Duodenal mucosa (tissue), 2 donors: ENCODE results near the gene CPEB1.

Experiments
- H3K27ac ChIP-seq: one replicate; pipeline ENCODE4 v1.7.0; 2013; ENCODE audit warnings: low read depth, low read length
- H3K27me3 ChIP-seq, 2 donors: one replicate each; pipeline ENCODE4 v1.7.0; 2013; ENCODE audit warnings: low read length in 2 of 2, control low read depth in 1 of 2; ENCODE audit not compliant: insufficient read depth in 2 of 2, control insufficient read depth in 1 of 2
- H3K36me3 ChIP-seq, 2 donors: one replicate each; pipeline ENCODE4 v1.7.0; 2013; ENCODE audit warnings: low read length in 2 of 2, control low read depth in 1 of 2; ENCODE audit not compliant: insufficient read depth in 2 of 2, control insufficient read depth in 1 of 2
- H3K4me1 ChIP-seq, 2 donors: one replicate each; pipeline ENCODE4 v1.7.0; 2013; ENCODE audit warnings: low read length in 2 of 2, control low read depth in 1 of 2; ENCODE audit not compliant: insufficient read depth in 2 of 2, control insufficient read depth in 1 of 2
- H3K4me3 ChIP-seq, 2 donors: one replicate each; pipeline ENCODE4 v1.7.0; 2013; ENCODE audit warnings: low read length in 2 of 2, low read depth in 1 of 2
- H3K9ac ChIP-seq, 2 donors: one replicate each; pipeline ENCODE4 v1.7.0; 2013; ENCODE audit warnings: low read length in 2 of 2, low read depth in 1 of 2
- H3K9me3 ChIP-seq, 2 donors: one replicate each; pipeline ENCODE4 v1.7.0; 2013; ENCODE audit warnings: low read length in 2 of 2, control low read depth in 1 of 2; ENCODE audit not compliant: control insufficient read depth in 1 of 2

The CPEB1 gene

DNA sequence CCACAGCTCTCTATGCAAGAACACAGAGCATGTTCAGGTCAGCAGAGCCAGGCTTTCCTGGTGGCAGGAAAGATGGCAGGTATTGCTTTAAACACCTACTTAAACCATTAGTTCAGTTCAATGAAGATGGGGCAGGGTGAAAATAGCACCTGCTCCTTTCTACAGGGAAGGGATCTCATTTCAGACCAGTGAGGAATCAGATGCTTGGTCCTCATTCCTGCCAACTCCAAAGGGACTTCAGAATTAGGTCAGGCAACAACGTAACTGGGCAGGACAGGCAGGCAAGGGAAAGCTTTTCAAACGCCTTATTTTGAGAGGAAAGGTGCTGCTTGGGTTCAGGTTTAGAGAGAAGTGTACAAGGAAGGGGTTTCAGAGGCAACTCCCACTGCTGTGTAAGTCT, 94.3 kb downstream of the CPEB1 start:
- no peaks in the 10 kb centered on the region for H3K27me3 ChIP-seq
- no peak overlapping the region for H3K4me3 ChIP-seq
- no peak overlapping the region for H3K27ac ChIP-seq
- no peaks in the 10 kb centered on the region for H3K4me1 ChIP-seq
- no peak overlapping the region for H3K9ac ChIP-seq
- no peaks in the 10 kb centered on the region for H3K36me3 ChIP-seq
- no peaks in the 10 kb centered on the region for H3K9me3 ChIP-seq

DNA sequence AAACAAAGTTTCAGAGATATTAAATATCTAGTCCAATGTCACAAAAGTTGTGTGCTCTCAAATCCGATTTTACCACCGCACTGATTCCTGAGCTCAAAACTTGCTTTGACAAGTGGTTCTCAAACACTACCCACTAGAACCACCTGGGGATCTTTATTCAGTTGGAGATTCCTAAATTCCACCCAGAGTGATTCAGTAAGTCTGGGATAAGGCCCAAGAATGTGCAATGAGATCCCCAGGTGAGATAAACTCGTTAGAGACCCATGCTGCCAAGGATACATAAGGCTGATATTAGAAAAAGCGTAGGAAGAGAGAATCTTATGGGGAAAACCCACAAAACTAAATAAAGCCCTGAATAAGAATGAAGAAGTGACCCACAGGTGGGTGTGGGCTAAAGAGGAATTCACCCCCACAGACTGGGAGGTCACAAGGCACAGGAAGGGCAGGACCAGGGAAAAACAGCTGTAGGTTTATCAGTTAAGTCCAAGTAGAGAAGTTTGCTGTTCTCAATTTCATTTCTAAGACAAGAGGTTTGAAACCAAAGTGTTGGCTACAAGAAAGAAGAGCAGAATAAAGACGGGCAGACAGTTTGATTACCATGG, 95.4 kb downstream of the CPEB1 start:
- Histone ChIP-seq H3K27ac (no peak overlapping the region), H3K27me3 (no peaks in the 10 kb centered on the region), H3K4me1 (no peaks in the 10 kb centered on the region), H3K36me3 (no peaks in the 10 kb centered on the region), H3K9me3 (no peaks in the 10 kb centered on the region), H3K4me3 (no peak overlapping the region), H3K9ac (no peak overlapping the region)

DNA sequence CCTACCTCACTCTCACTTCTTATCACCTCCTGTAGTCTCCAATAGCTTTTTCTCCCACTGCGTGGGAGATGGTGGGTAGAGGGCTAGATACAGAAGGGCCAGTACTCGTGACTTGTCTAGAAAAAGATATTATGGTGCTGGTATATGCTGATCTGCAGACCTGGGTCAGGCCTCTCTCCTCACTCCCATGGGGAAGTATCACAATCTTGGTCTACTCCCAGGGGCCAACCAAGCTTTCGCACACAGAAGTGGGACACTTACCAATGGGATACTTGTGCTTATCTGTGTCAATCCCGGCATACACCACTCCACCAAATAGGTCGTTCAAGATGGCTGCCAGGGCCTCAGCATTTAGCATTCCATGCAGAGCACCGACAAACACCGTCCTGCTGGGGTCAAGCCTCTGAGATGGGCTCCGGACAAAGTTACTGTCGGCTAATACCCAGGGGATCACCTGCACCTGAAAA, 97.9 kb downstream of the CPEB1 start:
- Histone ChIP-seq H3K4me3 (no peak overlapping the region), H3K27ac (no peak overlapping the region), H3K4me1 (no peaks in the 10 kb centered on the region), H3K9ac (no peak overlapping the region), H3K36me3 (no peaks in the 10 kb centered on the region), H3K9me3 (no peaks in the 10 kb centered on the region), H3K27me3 (peaks cover 2 to 4% of the 10 kb centered on the region in 2 donors)

DNA sequence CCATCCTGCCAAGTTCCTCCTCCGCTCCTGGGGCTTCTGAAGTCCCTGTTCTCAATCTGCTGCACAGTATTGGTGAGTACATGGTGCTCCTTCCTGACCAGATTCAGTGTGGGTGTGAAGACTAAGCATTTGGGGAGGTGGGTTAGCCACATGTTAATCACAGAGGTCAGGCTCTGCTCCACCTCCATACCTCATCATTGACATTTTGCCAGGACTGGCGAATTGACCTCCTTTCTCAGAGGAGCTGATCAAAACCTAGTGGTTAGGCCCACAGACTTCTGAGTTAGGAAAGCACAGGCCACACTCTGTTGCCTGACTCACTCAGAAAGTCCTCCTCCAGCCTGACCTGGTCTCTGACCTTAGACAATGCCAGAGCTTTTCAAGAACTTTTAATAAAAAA, 98.5 kb downstream of the CPEB1 start:
- no peaks in the 10 kb centered on the region for H3K36me3 ChIP-seq
- no peak overlapping the region for H3K4me3 ChIP-seq
- peaks cover 2 to 4% of the 10 kb centered on the region in 2 donors for H3K27me3 ChIP-seq
- no peak overlapping the region for H3K9ac ChIP-seq
- H3K27ac ChIP-seq = no peak overlapping the region
- no peaks in the 10 kb centered on the region for H3K4me1 ChIP-seq
- H3K9me3 ChIP-seq = no peaks in the 10 kb centered on the region

DNA sequence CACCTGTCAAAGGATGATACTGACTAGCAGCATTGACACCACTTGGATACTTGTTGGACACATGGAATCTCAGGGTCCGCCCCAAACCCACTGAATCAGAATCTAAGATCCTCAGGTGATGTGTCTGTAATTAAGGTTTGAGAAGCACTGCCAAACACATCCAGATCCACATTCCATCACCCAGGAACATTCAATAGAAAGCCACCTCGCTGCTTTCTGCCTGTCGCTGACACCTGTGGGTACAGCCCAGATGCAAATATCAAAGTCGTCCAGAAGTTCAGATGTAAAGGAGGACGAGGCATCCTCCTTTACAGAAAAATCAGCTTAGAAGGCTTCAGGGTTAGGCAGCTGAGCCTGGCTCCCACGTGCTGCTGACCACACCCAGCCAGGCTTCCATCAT, 101.7 kb downstream of the CPEB1 start:
- Histone ChIP-seq H3K4me3 (no peak overlapping the region), H3K9me3 (no peaks in the 10 kb centered on the region), H3K4me1 (peaks cover 5 to 7% of the 10 kb centered on the region in 2 donors), H3K27me3 (peaks cover 2 to 4% of the 10 kb centered on the region in 2 donors), H3K36me3 (no peaks in the 10 kb centered on the region), H3K9ac (no peak overlapping the region), H3K27ac (no peak overlapping the region)

DNA sequence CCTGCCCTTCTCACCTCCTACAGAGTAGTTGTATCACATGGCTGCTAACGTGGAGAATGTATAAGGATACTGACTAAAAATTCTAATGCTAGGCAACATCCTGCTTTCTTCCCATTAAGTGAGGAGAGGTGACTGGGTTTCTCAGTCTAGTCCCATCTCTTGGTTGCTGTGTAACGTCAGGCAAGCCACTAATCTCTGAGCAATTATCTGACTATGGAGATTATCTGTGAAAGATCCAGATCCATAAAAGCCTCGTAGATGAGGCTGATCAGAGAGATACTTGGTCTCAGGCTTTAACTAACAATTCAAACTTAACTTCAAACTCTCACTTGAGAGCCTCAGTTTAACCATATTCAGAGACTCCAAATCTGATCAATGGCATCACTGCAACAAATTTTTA, 102.2 kb downstream of the CPEB1 start:
- H3K4me1 ChIP-seq = peaks cover 5 to 7% of the 10 kb centered on the region in 2 donors
- no peak overlapping the region for H3K9ac ChIP-seq
- no peaks in the 10 kb centered on the region for H3K36me3 ChIP-seq
- H3K4me3 ChIP-seq = no peak overlapping the region
- H3K9me3 ChIP-seq = no peaks in the 10 kb centered on the region
- H3K27me3 ChIP-seq = peaks cover 2 to 4% of the 10 kb centered on the region in 2 donors
- H3K27ac ChIP-seq = no peak overlapping the region

DNA sequence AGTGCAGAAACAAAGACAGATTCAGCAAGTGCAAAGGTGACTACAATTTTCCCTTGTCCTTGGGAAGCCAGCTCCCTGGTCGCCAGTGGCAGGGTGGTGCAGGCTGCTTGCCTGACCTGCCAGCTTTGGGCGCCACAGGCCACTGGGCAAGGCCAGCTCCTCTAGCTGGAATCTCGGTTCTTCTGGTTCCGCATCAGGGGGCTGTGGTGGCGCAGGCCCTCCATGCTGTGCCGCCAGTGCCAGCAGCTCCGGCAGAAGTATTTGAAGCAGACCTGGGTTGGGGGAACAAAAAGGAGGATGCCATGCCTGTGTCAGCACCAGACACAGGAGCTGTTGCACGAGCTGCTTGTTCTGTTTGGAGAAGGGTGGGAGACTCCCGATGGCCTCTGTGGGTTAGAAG, 102.7 kb downstream of the CPEB1 start:
- H3K4me3 ChIP-seq = no peak overlapping the region
- peaks cover 5 to 7% of the 10 kb centered on the region in 2 donors for H3K4me1 ChIP-seq
- H3K36me3 ChIP-seq = no peaks in the 10 kb centered on the region
- no peak overlapping the region for H3K27ac ChIP-seq
- peaks cover 2 to 4% of the 10 kb centered on the region in 2 donors for H3K27me3 ChIP-seq
- H3K9ac ChIP-seq = no peak overlapping the region
- no peaks in the 10 kb centered on the region for H3K9me3 ChIP-seq

DNA sequence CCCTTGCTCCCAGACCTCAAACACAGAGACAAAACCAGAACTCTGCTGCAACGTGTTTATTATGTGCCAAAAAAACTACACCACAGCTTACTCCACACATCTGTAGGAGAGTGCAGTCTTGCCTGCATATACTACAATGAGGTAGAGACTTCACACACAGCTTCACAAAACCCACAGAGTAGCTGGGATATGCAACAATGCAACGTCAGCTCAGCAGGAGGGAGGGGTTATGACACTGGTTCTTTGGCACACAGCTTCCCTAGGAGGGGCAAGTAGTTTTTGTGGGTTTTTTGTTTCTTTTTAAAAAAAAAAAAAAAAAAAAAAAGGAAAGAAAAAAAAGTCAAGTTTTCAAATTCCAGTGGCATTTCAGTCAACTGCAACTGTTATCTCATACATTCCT, 104.0 kb downstream of the CPEB1 start:
- peaks cover 4 to 5% of the 10 kb centered on the region in 2 donors for H3K36me3 ChIP-seq
- no peaks in the 10 kb centered on the region for H3K9me3 ChIP-seq
- H3K27ac ChIP-seq = no peak overlapping the region
- H3K4me1 ChIP-seq = peaks cover 12 to 17% of the 10 kb centered on the region in 2 donors
- peaks cover 2 to 4% of the 10 kb centered on the region in 2 donors for H3K27me3 ChIP-seq
- H3K4me3 ChIP-seq = no peak overlapping the region
- no peak overlapping the region for H3K9ac ChIP-seq

DNA sequence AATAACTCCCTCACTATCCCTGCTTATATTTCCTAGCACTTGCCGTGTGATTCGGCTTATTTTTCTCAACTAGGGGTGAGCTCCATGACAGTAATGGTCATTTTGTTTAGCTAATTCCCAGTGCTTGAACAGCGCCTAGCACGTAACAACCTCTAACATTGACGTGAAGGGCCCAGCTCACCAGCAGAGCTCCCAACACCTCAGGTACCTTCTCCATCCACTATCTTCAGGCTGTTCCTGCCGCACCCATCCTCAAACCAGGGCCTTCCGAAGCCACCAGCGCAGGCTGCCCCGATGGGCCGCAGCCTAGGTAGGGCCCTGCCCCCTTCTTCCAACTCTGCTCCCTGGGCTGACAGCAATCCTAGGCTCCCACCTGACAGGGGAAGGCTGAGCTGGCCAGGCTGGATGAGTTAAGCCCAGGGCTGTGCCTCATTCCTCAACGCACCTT, 106.2 kb downstream of the CPEB1 start:
- H3K36me3 ChIP-seq = peaks cover 26 to 27% of the 10 kb centered on the region in 2 donors
- peaks cover 2 to 4% of the 10 kb centered on the region in 2 donors for H3K27me3 ChIP-seq
- H3K4me3 ChIP-seq = peak overlapping the region; percentile 93 to 99
- peak overlapping the region; percentile 70 for H3K27ac ChIP-seq
- peak overlapping the region; percentile 86 to 95 for H3K9ac ChIP-seq
- H3K4me1 ChIP-seq = peaks cover 19 to 23% of the 10 kb centered on the region in 2 donors
- no peaks in the 10 kb centered on the region for H3K9me3 ChIP-seq

DNA sequence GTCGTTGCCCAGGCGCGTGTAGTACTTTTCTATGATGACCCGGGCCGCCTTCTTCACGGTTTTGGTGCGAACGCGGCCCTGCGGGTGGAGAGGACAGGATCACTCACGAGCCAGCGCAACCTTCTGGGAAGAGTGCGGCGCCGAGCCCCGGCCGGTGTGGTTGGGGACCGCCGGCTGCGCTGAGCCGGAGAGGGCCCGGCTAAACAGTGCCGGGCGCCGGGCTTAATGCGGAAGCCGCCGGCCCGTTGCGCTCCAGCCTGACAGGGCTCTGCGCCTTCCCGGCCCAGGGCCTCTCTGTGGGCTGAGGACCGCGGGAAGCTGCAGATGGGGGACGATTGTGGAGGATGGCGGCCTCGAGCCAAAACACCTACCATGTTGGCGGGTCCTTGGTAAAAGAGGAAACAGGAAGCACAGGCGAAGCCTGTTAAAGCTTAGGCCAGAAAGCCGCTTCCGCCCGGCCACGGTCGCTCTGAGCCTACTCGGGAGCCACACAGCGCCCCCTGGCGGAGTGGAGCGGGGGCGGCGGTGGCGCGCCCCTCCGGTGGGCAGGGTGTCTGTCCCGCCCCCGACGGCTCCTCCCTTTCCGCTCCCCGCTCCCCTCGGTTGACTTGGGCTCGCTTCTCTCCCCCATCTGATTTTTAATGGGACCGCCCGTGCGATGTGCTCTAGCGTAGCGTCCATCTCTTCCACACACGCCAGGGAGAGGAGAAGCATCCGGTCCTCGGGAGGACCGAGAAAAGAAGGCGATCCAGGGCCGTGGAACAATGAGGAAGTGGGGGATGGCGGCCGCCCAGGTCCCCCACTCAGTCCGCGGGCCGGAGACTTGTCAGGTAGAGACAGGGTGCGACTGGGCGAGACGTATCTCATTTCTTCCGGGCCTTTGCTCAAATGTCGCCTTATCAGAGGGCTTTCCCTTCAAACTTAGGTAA, 106.8 kb downstream of the CPEB1 start, which contains the start of gene RPS17:
TSS of gene RPS17 (minus strand) at position 403 of the 929 bp plus-strand sequence. CDS start at position 374, 29 bp downstream.
- H3K27me3 ChIP-seq = peaks cover 2 to 4% of the 10 kb centered on the region in 2 donors
- H3K4me3 ChIP-seq = peak within 1 kb of the TSS; percentile 93 to 99
- H3K4me1 ChIP-seq = peaks cover 19 to 23% of the 10 kb centered on the region in 2 donors
- H3K9ac ChIP-seq = peak within 1 kb of the TSS; percentile 95
- peaks cover 30 to 32% of the 10 kb centered on the region in 2 donors for H3K36me3 ChIP-seq
- no peaks in the 10 kb centered on the region for H3K9me3 ChIP-seq
- peak within 1 kb of the TSS; percentile 70 for H3K27ac ChIP-seq
